GM06990 (cell line): ENCODE data around the gene ABR.
"Not testable (repeated sequence)": the region's sequence is repeated elsewhere in the genome, so short reads cannot be mapped to it uniquely, and the experiment has no call there.

Source experiments
- DNase-seq: peaks from one replicate; pipeline ENCODE4 v3.0.0-alpha.2; 2011; ENCODE audit not compliant: insufficient read length; ENCODE audit errors: extremely low read depth
- H3K27me3 ChIP-seq: replicated peaks from 2 replicates; pipeline ENCODE4 v1.6.0; 2011; ENCODE audit warnings: low read length; ENCODE audit not compliant: control insufficient read depth, insufficient read depth
- H3K36me3 ChIP-seq: 2 replicates; pipeline ENCODE4 v1.5.1; 2011; ENCODE audit warnings: low read length; ENCODE audit not compliant: control insufficient read depth, insufficient read depth
- H3K4me3 ChIP-seq: replicated peaks from 2 replicates; pipeline ENCODE4 v1.5.1; 2011; ENCODE audit warnings: low read depth, mild to moderate bottlenecking, control low read depth, low read length
- CTCF ChIP-seq: IDR thresholded peaks from 2 replicates; pipeline ENCODE4 v1.5.1; 2011; ENCODE audit warnings: low read length, control low read depth, mild to moderate bottlenecking, inconsistent platforms; ENCODE audit not compliant: insufficient read depth, poor library complexity, severe bottlenecking

Gene ABR

GRCh38 chr17:977166-977565 lies 202.6 kb downstream of the ABR start:
- TF ChIP-seq CTCF: no peak
- H3K4me3 ChIP-seq: no peak overlapping the region

GRCh38 chr17:976312-976711 lies 203.5 kb downstream of the ABR start:
- DNase-seq: no peak

More at GRCh38 chr17:977166-977565, 202.6 kb downstream of the ABR start:
- no peaks in the 10 kb centered on the region for H3K36me3 ChIP-seq
- H3K27me3 ChIP-seq: peaks cover 3% of the 10 kb centered on the region
- DNase-seq: no peak

GRCh38 chr17:975371-975915 lies 204.3 kb downstream of the ABR start:
- Histone ChIP-seq H3K27me3 (peaks cover 3% of the 10 kb centered on the region), H3K36me3 (no peaks in the 10 kb centered on the region), H3K4me3 (no peak overlapping the region)
- TF ChIP-seq CTCF: no peak
- DNase-seq: no peak

More at GRCh38 chr17:976312-976711, 203.5 kb downstream of the ABR start:
- TF ChIP-seq CTCF: no peak
- Histone ChIP-seq H3K36me3 (no peaks in the 10 kb centered on the region), H3K27me3 (peaks cover 3% of the 10 kb centered on the region), H3K4me3 (no peak overlapping the region)

GRCh38 chr17:974778-975177 lies 205.0 kb downstream of the ABR start:
- DNase-seq, H3K36me3 ChIP-seq, H3K27me3 ChIP-seq: not testable (repeated sequence)

GRCh38 chr17:973053-973452 lies 206.7 kb downstream of the ABR start:
- no peak for TF ChIP-seq CTCF
- H3K36me3 ChIP-seq: no peaks in the 10 kb centered on the region
- no peak overlapping the region for H3K4me3 ChIP-seq
- no peak for DNase-seq
- H3K27me3 ChIP-seq: peaks cover 1% of the 10 kb centered on the region

More at GRCh38 chr17:974778-975177, 205.0 kb downstream of the ABR start:
- not testable (repeated sequence) for H3K4me3 ChIP-seq

GRCh38 chr17:971861-972260 lies 207.9 kb downstream of the ABR start:
- not testable (repeated sequence) for H3K36me3 ChIP-seq, DNase-seq, H3K27me3 ChIP-seq, H3K4me3 ChIP-seq

- no peak for TF ChIP-seq CTCF
- H3K36me3 ChIP-seq: no peaks in the 10 kb centered on the region
- no peak overlapping the region for H3K4me3 ChIP-seq
- no peak for DNase-seq
- no peaks in the 10 kb centered on the region for H3K27me3 ChIP-seq
Observed at GRCh38 chr17:970364-970763, 209.4 kb downstream of the ABR start.
